Activated effector memory CD4-positive, alpha-beta T cell treated with Interleukin-2 at 50 U/mL for 16 hours (primary cell): ENCODE results near the gene TSPAN17.

Experiments
- DNase-seq: peaks from one replicate; pipeline ENCODE4 v3.0.0-alpha.2; 2020

Gene TSPAN17

GRCh38 chr5:176624142-176624541 lies 23.1 kb upstream of the TSPAN17 start:
- DNase-seq, result no peak

DNA sequence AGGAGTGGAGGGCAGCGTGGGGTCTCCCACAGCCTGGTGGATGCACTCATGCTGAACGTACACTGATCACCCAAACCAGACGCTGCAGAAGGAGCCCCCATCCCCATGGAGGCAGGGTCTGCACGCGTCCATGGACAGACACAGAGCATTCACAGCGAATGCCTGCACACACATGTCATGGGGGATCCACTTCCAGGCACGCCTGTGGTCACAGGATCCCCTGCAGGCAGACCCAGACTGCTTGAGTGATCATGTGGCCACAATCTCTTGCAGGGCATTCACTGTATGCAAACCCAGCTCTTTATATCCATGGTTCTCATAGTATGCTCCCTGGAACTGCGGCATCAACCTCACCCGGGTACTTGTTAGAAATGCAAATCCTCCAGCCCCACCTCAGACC lies 22.3 kb upstream of the TSPAN17 start:
- no peak for DNase-seq

- DNase-seq, result no peak
Observed at GRCh38 chr5:176625512-176625911, 21.8 kb upstream of the TSPAN17 start.

- no peak for DNase-seq
Observed at GRCh38 chr5:176625966-176626875, 21.1 kb upstream of the TSPAN17 start.

DNA sequence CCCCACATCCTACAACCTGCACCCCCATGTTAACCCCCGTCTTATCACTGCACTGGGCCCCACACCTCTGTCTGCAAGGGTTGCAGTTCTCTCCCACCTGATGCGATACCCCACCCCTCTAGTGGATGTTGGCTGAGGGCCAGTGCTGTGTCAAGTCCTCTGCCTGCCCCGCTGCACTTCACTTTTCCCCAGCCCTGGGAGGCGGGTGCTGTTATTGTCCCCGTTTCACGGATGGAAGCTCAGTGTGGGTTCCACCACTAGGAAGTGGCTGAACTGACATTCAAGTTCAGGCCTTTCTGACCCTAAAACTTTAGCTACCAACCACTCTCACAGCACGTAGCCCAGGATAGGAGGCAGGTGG lies 20.4 kb upstream of the TSPAN17 start:
- no peak for DNase-seq

- DNase-seq, result no peak
Observed at GRCh38 chr5:176627582-176627981, 19.7 kb upstream of the TSPAN17 start.

- DNase-seq, result no peak
Observed at GRCh38 chr5:176628406-176629228, 18.7 kb upstream of the TSPAN17 start.

- DNase-seq, result no peak
Observed at GRCh38 chr5:176629317-176629852, 17.9 kb upstream of the TSPAN17 start.

DNA sequence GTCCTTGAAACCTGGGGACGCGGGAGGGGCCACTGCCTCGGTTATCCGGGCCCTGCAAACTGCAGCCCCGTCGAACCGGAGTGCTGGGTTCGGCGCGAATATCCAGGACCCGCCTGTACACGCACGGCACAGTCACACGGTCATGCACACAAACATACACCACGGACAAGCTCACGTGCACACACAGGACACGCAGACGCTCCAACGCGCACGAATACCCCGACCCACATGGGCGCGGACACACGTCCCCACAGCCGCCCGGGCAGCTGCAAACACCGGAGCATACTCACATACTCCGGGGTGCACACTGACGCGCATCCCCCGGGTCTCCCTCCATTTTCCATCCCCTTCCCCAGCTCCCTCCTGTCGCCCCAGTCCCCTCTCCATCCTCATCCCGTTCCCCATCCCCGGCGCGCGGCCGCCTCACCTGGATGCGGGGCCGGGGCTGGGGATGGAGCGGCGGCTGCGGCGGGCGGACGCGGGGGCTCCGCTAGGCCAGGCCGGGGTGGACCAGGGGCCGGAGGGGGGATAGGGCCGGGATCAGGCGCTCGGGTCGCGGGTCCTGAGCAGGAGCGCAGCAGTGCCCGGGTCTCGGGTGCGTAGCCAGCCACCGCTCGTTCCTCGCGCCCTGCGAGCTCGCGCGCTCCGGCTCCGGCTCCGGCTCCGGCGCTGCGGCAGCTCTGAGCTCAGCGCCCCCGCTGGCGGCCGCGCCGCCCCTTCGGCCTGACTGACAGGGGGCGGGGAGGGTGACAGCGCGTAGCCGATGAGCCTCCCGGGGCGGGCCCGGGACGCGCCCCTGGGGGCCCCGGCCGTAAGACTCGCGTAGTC lies 17.2 kb upstream of the TSPAN17 start, which contains the start of the genes EIF4E1B and SNCB:
Gene EIF4E1B (plus strand): TSS at position 823 of the 828 bp plus-strand sequence. CDS start 12,113 bp downstream, outside the sequence.
Gene SNCB (minus strand): TSS at position 682 of the 828 bp plus-strand sequence. CDS start 880 bp downstream, outside the sequence.
- DNase-seq, result no peak

- DNase-seq, result no peak
Observed at GRCh38 chr5:176630681-176631222, 16.5 kb upstream of the TSPAN17 start.

- no peak for DNase-seq
Observed at GRCh38 chr5:176631383-176632200, 15.7 kb upstream of the TSPAN17 start.

DNA sequence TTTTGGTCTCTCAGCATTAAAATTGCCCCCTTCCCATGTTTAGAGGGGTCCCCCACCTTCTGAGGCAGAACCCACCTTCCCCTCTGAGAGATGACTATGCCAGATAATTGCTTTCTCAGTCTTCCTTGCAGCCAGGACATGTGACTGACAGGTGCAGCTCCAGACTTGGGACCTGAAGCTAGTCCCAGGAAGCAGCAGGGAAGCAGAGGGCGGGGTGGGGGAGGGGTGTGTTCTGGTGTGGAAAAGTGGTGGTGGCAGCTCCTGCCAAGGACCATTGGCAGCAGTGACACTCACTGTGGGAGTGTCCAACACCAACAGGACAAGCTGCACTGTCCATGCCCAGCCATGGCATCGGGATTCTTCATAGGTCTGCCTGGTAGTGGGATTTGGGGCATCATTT lies 14.5 kb upstream of the TSPAN17 start:
- no peak for DNase-seq

- no peak for DNase-seq
Observed at GRCh38 chr5:176633598-176633997, 13.7 kb upstream of the TSPAN17 start.

- DNase-seq, result no peak
Observed at GRCh38 chr5:176636426-176636825, 10.9 kb upstream of the TSPAN17 start.

DNA sequence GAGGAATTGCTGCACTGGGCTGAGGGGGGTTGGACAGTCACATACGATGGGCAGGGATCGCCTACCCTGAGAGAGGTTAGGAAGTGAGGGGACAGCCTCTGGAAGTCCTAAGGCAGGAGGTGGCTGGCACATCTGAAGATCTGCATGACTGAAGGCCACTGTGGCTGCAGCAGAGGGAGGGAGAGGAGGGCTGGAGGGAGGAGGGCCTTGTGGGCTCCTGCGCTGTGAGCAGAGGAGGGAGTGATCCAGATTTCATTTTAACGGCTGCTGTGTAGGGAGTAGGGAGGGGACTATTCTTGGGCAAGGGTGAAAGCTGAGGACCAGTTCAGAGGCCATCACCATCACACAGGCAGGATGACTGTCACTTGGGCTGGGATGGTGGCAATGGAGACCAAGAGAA lies 9.7 kb upstream of the TSPAN17 start:
- DNase-seq, result no peak

DNA sequence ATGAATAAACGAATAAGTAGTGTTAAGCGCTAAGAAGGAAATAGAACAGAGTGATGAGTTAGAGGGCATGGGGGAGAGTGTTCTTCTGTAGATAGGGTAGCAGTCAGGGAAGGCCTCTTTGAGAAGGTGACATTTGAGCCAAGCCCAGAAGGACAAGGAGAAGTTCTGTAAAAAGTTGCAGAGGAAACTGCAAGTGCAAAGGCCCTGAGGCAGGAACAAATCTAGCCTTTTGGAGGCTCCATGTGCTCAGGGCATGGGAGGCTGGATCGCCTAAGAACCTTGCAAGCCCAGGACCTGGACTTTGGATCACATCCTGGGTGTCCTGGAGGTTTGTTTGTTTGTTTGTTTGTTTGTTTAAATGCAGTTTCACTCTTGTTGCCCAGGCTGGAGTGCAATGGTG lies 8.8 kb upstream of the TSPAN17 start:
- DNase-seq, result no peak

DNA sequence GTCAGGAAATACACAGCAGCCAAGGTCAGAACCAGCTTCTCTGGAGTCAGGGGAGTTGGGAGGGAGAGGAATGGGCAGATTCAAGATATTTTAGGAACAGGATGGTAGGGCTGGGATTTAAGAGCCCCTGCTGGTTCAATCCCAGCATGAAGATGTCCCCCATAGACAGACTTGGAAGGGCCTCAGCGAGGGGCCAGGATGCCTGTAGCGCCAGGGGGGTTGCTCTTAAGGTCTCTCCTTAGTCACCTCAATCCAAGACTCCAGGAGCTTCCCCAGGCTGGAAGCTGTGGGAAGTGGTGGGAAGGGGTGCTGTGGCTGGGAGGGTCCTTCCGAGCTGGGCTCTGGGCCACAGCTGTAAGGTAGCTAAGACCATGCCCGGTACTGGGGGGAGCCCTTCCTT lies 8.1 kb upstream of the TSPAN17 start:
- DNase-seq, result no peak

GRCh38 chr5:176639981-176640380 lies 7.3 kb upstream of the TSPAN17 start:
- DNase-seq, result no peak

DNA sequence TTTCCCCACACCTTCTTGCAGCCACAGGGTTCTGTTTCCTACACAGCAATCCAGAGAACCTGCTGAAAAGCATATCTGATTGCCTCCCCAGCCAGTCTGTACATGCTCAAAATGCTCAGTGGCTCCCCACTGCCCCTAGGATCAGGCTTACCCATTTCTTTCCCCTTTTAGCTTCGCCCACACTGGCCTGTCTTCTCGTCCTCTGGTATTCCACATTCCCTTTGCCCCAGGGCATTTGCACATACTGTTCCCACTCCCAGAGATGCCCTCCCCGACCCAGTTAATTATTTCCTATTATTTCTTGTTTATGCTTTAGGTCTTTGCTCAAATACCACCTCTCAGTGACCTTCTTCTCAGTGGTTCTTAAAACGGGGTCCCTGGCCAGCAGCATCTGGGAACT lies 6.7 kb upstream of the TSPAN17 start:
- no peak for DNase-seq

- DNase-seq, result no peak
Observed at GRCh38 chr5:176642675-176643490, 4.4 kb upstream of the TSPAN17 start.
